CD4-positive, alpha-beta T cell treated with Interleukin-15 for 4 hours (primary cell): Measurements from ENCODE around the gene FNIP2.

Source experiments
- DNase-seq: peaks from one replicate; pipeline ENCODE4 v3.0.0-alpha.2; 2020; ENCODE audit warnings: low spot score

Gene FNIP2

GRCh38 chr4:158762553-158762952, 6.3 kb upstream of the FNIP2 start:
- no peak for DNase-seq

GRCh38 chr4:158763462-158763861, 5.4 kb upstream of the FNIP2 start:
- no peak for DNase-seq

GRCh38 chr4:158766434-158767044, 2.3 kb upstream of the FNIP2 start:
- no peak for DNase-seq

GRCh38 chr4:158767451-158767850, 1.4 kb upstream of the FNIP2 start:
- no peak for DNase-seq

- peak; percentile 42 for DNase-seq
Observed at GRCh38 chr4:158769175-158769921, 522 bp downstream of the FNIP2 start.

GRCh38 chr4:158770671-158771070, 1.8 kb downstream of the FNIP2 start:
- DNase-seq: no peak

GRCh38 chr4:158771776-158772175, 3.0 kb downstream of the FNIP2 start:
- no peak for DNase-seq

GRCh38 chr4:158775091-158775651, 6.3 kb downstream of the FNIP2 start:
- DNase-seq: no peak

GRCh38 chr4:158776106-158776505, 7.3 kb downstream of the FNIP2 start:
- no peak for DNase-seq

- no peak for DNase-seq
Observed at GRCh38 chr4:158777423-158778155, 8.8 kb downstream of the FNIP2 start.

- peak; percentile 7 for DNase-seq
Observed at GRCh38 chr4:158778156-158778711, 9.4 kb downstream of the FNIP2 start.

- DNase-seq: no peak
Observed at GRCh38 chr4:158778712-158779111, 9.9 kb downstream of the FNIP2 start.

GRCh38 chr4:158781963-158782362, 13.1 kb downstream of the FNIP2 start:
- DNase-seq: no peak

GRCh38 chr4:158782551-158783360, 13.9 kb downstream of the FNIP2 start:
- no peak for DNase-seq

- DNase-seq: no peak
Observed at GRCh38 chr4:158783785-158784184, 15.0 kb downstream of the FNIP2 start.

- DNase-seq: no peak
Observed at GRCh38 chr4:158785718-158786117, 16.9 kb downstream of the FNIP2 start.

- DNase-seq: no peak
Observed at GRCh38 chr4:158786121-158786601, 17.3 kb downstream of the FNIP2 start.

- DNase-seq: no peak
Observed at GRCh38 chr4:158786955-158787354, 18.1 kb downstream of the FNIP2 start.

- DNase-seq: no peak
Observed at GRCh38 chr4:158787709-158788475, 19.1 kb downstream of the FNIP2 start.

- no peak for DNase-seq
Observed at GRCh38 chr4:158788516-158788915, 19.7 kb downstream of the FNIP2 start.

- DNase-seq: no peak
Observed at GRCh38 chr4:158789853-158790252, 21.0 kb downstream of the FNIP2 start.
